Brain microvascular endothelial cell (primary cell): ENCODE data around the gene VWA1.
A peak's percentile ranks its signal among the peaks of the same experiment; 100 is the strongest.

Experiments
- DNase-seq: peaks from one replicate; pipeline ENCODE4 v3.0.0-alpha.2; 2020
- H3K27ac ChIP-seq: fragments of 250-450 bp; sonication (Bioruptor Pico); 2 replicates; pipeline ENCODE4 v1.5.1; 2020; ENCODE audit warnings: mild to moderate bottlenecking, moderate library complexity
- H3K27me3 ChIP-seq: fragments of 250-450 bp; sonication (Bioruptor Pico); replicated peaks from 2 replicates; pipeline ENCODE4 v1.5.1; 2020; ENCODE audit warnings: mild to moderate bottlenecking
- H3K36me3 ChIP-seq: fragments of 250-450 bp; sonication (Bioruptor Pico); replicated peaks from 2 replicates; pipeline ENCODE4 v1.5.1; 2020; ENCODE audit warnings: mild to moderate bottlenecking
- H3K4me3 ChIP-seq: 2 replicates; pipeline ENCODE4 v1.5.1; 2011; ENCODE audit warnings: low read depth, mild to moderate bottlenecking, control low read depth, low read length, moderate library complexity
- in situ Hi-C: cut with HindIII; loops from 2 replicates; pipeline ENCODE4 v1.10.0; 2017; ENCODE audit warnings: low sequenced_read_pairs, low pct_ligation_motif_present
- TF ChIP-seq, protein P1 (sequence below): IDR thresholded peaks from 2 replicates; pipeline ENCODE4 v1.5.1; 2011; ENCODE audit warnings: low read depth, mild to moderate bottlenecking, moderate library complexity, low read length, control low read depth, inconsistent platforms; ENCODE audit errors: missing control alignments

VWA1 gene

DNA sequence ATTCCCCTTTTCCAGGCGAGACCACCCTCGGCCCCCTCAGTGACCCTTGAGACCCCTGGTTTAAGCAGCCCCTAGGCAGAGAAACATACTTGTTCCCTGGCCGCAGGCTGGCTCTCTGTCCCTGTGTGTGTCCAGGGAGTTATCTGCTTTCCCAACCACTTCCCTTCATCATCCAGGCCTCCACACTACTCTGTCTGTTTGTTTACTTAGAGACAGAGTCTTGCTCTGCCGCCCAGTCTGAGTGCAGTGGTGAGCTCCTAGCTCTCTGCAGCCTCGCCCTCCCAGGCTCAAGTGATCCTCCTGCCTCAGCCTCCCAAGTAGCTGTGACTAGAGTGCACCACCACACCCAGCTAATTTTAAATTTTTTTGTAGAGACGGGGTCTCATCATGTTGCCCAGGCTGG, 5.8 kb upstream of the VWA1 start:
- Histone ChIP-seq H3K27ac (no peak overlapping the region), H3K36me3 (no peaks in the 10 kb centered on the region), H3K27me3 (no peaks in the 10 kb centered on the region), H3K4me3 (no peak overlapping the region)
- DNase-seq: peak; percentile 35
- TF ChIP-seq, protein P1, sequence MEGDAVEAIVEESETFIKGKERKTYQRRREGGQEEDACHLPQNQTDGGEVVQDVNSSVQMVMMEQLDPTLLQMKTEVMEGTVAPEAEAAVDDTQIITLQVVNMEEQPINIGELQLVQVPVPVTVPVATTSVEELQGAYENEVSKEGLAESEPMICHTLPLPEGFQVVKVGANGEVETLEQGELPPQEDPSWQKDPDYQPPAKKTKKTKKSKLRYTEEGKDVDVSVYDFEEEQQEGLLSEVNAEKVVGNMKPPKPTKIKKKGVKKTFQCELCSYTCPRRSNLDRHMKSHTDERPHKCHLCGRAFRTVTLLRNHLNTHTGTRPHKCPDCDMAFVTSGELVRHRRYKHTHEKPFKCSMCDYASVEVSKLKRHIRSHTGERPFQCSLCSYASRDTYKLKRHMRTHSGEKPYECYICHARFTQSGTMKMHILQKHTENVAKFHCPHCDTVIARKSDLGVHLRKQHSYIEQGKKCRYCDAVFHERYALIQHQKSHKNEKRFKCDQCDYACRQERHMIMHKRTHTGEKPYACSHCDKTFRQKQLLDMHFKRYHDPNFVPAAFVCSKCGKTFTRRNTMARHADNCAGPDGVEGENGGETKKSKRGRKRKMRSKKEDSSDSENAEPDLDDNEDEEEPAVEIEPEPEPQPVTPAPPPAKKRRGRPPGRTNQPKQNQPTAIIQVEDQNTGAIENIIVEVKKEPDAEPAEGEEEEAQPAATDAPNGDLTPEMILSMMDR: no peak
- in situ Hi-C loops: no loop called here

DNA sequence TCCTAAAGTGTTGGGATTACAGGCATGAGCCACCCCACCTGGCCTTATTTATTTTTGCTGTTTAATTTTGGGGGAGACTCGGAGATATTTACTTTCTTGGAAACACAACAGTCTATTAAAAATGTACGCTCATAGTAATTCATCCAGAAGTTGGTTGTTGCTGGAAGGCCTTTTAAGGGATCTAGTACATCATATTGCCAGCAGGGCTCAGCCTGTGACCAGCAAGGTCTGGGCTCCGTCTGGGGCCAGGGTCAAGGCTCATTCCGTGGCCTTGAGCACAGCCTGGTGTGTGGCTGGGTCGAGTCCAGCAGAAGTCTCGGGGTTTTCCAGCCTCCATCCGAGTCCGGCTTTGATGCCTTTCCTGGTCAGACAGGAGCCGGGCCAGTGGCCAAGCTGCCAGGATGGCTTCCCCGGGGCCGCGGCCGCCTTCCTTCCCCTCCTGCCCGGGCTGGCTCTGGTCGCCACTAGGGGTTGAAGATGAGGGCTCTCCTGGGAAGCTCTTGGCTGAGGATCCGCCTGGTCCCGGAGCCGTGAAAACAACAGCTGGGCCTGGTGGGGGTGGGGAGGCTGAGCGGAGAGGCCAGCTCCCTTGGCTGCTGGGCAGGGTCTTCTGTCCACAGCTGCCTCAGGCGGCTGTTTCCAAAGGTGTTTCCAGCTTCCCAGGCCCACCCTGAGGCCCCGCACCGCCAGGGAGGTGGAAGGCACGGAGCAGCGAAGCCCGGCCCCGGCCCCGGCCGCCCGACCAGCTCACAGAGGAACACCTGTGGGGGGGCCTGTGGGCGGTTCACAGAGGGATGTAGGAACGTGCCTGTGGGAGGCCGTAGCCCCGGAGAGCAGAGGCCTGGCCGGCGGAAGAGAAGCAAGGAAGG, 5.1 kb upstream of the VWA1 start:
- H3K27ac ChIP-seq: no peak overlapping the region
- TF ChIP-seq, protein P1: peak; percentile 50
- no peaks in the 10 kb centered on the region for H3K36me3 ChIP-seq
- H3K4me3 ChIP-seq: no peak overlapping the region
- in situ Hi-C loops: no loop called here
- no peak for DNase-seq
- no peaks in the 10 kb centered on the region for H3K27me3 ChIP-seq

DNA sequence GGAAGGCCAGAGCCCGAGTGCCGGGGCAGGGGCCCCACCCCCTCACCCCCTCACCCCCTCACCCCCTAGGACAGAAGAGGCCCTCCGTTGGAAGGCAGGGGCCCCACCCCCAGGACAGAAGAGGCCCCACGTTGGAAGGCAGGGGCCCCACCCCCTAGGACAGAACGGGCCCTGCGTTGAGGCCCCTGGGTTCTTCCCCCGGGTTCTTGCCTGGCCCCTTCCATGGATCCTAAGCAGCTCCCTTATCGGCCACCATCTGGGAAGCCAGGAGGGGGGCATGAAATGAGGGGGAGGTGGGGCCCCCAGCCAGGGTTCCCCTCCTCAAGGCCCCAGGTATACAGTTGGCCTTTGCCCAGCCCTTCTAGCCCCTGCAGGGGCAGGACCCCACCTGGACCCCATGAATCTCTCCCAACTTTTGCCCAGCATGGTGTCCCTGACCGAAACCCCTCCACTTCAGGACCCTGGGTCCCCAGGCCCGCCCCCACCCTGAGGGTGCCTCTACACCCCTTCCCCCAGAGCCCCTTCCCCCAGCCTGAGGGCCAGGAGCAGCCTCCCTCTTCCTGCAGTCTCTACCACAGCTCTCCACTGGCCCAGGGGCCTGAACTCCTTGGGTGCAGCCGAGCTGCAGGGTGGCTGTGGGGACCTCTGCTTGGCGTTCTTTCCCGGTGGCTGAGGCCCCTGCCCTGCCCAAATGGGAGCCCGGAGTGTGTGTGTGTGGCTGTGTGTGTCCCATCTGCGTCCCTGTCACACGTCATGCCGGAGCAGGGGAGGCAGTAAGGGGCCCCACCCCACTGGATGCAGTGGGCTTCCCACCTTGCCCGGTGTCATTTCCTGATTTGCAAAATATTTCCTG, 4.3 kb upstream of the VWA1 start:
- in situ Hi-C loops: no loop called here
- DNase-seq: no peak
- H3K36me3 ChIP-seq: no peaks in the 10 kb centered on the region
- H3K27me3 ChIP-seq: no peaks in the 10 kb centered on the region
- TF ChIP-seq, protein P1: no peak
- H3K4me3 ChIP-seq: no peak overlapping the region
- no peak overlapping the region for H3K27ac ChIP-seq

DNA sequence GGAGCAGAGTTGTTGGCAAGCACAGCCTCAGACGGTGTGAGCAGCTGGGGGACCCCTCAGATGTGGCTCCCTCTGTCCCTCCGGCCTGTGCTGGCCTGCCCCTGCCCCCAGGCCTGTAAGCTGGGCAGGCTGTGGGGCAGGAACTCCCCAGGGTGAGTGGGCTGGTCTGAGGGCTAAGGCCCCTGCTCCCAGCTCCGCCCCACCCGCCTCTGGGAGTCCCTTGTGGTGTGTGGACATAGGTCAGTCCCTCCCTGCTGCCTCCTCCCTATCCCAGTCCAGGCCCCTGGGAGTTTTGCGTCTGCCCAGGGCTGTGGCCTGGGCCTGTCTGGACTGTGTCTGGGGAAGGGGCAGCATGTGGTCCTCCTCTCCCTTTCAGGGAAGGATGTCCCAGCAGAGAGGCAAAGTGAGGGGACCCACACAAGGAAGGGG, 3.6 kb upstream of the VWA1 start:
- Histone ChIP-seq H3K4me3 (no peak overlapping the region), H3K27ac (no peak overlapping the region), H3K27me3 (no peaks in the 10 kb centered on the region), H3K36me3 (no peaks in the 10 kb centered on the region)
- in situ Hi-C loops: no loop called here
- DNase-seq: no peak
- TF ChIP-seq, protein P1: no peak

DNA sequence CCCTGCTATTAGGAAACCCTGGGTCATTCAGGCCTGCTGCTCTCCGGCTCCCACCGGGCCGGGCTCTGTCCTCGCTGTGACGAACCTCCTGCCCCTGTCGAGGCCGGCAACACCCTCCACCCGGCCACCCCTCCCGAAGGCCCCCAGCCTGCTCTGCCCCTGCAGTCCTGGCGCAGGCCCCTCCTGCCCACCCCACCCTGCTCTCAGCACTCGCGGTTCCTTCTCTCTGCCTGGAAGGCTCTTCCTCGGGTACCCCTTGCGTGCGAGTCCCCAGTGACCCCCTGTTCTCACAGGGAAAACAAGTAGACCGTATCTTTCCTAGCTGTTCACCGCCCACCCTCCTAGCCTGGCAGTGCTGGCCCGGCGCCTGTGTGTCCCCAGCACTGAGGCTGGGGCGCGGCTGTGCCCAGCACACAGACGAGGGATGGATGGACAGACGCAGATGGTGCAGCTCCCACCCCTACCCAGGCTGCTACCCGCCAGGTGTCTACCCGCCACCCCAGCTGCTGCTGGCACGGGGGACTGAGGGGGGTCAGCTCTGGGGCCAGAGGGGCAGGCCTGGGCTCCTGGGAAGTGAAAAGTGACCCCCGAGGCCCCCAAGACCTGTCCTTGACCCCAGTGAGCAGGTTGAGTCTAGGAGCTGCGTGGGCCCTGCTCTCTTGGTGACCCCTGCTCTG, 3.1 kb upstream of the VWA1 start:
- TF ChIP-seq, protein P1: no peak
- Histone ChIP-seq H3K36me3 (no peaks in the 10 kb centered on the region), H3K4me3 (no peak overlapping the region), H3K27me3 (no peaks in the 10 kb centered on the region), H3K27ac (no peak overlapping the region)
- no peak for DNase-seq
- in situ Hi-C loops: no loop called here
